Measurements from ENCODE around the gene SORCS2. TPM values are rescaled to one million over a fixed set of nuclear protein-coding genes. Genes with fewer than 3 reads are reported as not detected.

The SORCS2 gene
- total RNA-seq, 1 experiment from 2014 or later: not detected

DNA sequence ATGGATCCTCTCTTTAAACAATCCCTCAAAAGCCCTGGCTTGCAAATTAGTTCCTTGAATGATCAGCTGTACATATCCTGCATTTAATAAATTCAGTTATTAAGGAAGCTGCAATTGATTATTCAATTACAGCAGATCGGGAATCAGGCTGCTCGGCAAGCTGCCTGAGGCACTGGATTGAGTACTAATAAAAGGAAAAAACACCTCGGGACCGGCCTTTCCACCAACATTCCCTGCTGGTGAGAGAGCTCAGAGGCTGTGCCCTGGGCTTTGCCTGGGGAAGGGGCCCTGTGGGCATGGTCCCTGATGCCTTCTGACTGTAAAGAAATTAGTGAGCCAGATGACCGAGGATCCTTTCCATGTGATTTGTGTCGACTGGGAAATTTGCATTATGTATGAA lies 69.2 kb downstream of the SORCS2 start:
- ChIA-PET POLR2A (no interaction called here), CTCF (interaction anchor here (0.7 kb wide), 1 partner anchor 24 kb away, joined by 3 read pairs; no protein-coding TSS in a partner anchor)
- no peak for TF ChIP-seq CTCF (IDR thresholded peaks at IDR 0.05; ENCODE audit: unreplicated experiment)
- H3K27me3 Mint-ChIP-seq (ENCODE audit: insufficient read depth, unreplicated experiment): peaks cover 22% of the 10 kb centered on the region
- no TSS peak for BruUV-seq (replicated peaks)
- H3K9me3 Mint-ChIP-seq (ENCODE audit: unreplicated experiment): no peaks in the 10 kb centered on the region
- H3K4me1 Mint-ChIP-seq (ENCODE audit: insufficient read depth, unreplicated experiment): peaks cover 5% of the 10 kb centered on the region
- H3K4me3 Mint-ChIP-seq (ENCODE audit: unreplicated experiment): no peak overlapping the region
- DNase-seq (ENCODE audit: unreplicated experiment): no peak
- intact Hi-C loops (cut with micrococcal nuclease): no loop called here
- no peaks in the 10 kb centered on the region for H3K36me3 Mint-ChIP-seq (ENCODE audit: insufficient read depth, unreplicated experiment)
- H3K27ac Mint-ChIP-seq (ENCODE audit: low read depth, unreplicated experiment): no peak overlapping the region

DNA sequence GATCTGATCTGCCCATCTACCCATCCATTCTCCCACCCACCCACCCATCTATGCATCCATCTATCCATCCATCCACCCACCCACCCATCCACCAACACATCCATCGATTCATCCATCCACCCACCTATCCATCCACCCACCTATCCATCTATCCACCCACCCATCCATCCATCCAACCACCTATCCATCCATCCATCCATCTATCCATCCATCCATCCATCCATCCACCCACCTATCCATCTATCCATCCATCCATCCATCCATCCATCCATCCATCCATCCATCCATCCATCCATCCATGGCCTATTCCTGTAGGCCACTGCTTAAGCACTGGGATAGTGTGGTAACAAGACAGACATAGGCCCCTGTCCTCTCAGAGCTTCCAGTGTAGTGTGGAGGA lies 69.8 kb downstream of the SORCS2 start:
- no peak overlapping the region for H3K4me3 Mint-ChIP-seq (ENCODE audit: unreplicated experiment)
- intact Hi-C loops (cut with micrococcal nuclease): no loop called here
- H3K9me3 Mint-ChIP-seq (ENCODE audit: unreplicated experiment): no peaks in the 10 kb centered on the region
- peaks cover 22% of the 10 kb centered on the region for H3K27me3 Mint-ChIP-seq (ENCODE audit: insufficient read depth, unreplicated experiment)
- ChIA-PET POLR2A (no interaction called here), CTCF (interaction anchor here (0.7 kb wide), 1 partner anchor 25 kb away, joined by 3 read pairs; no protein-coding TSS in a partner anchor)
- TF ChIP-seq CTCF (IDR thresholded peaks at IDR 0.05; ENCODE audit: unreplicated experiment): no peak
- H3K36me3 Mint-ChIP-seq (ENCODE audit: insufficient read depth, unreplicated experiment): no peaks in the 10 kb centered on the region
- no TSS peak for BruUV-seq (replicated peaks)
- peaks cover 6% of the 10 kb centered on the region for H3K4me1 Mint-ChIP-seq (ENCODE audit: insufficient read depth, unreplicated experiment)
- no peak overlapping the region for H3K27ac Mint-ChIP-seq (ENCODE audit: low read depth, unreplicated experiment)
- no peak for DNase-seq (ENCODE audit: unreplicated experiment)

GRCh38 chr4:7263166-7263565 lies 70.8 kb downstream of the SORCS2 start:
- Mint-ChIP-seq H3K4me3 (ENCODE audit: unreplicated experiment) (no peak overlapping the region), H3K27ac (ENCODE audit: low read depth, unreplicated experiment) (no peak overlapping the region), H3K4me1 (ENCODE audit: insufficient read depth, unreplicated experiment) (peaks cover 6% of the 10 kb centered on the region), H3K9me3 (ENCODE audit: unreplicated experiment) (no peaks in the 10 kb centered on the region), H3K27me3 (ENCODE audit: insufficient read depth, unreplicated experiment) (peaks cover 22% of the 10 kb centered on the region), H3K36me3 (ENCODE audit: insufficient read depth, unreplicated experiment) (no peaks in the 10 kb centered on the region)
- TF ChIP-seq CTCF (IDR thresholded peaks at IDR 0.05; ENCODE audit: unreplicated experiment): no peak
- CTCF ChIA-PET: no interaction called here
- intact Hi-C loops (cut with micrococcal nuclease): no loop called here
- no TSS peak for BruUV-seq (replicated peaks)
- DNase-seq (ENCODE audit: unreplicated experiment): no peak
- POLR2A ChIA-PET: no interaction called here

DNA sequence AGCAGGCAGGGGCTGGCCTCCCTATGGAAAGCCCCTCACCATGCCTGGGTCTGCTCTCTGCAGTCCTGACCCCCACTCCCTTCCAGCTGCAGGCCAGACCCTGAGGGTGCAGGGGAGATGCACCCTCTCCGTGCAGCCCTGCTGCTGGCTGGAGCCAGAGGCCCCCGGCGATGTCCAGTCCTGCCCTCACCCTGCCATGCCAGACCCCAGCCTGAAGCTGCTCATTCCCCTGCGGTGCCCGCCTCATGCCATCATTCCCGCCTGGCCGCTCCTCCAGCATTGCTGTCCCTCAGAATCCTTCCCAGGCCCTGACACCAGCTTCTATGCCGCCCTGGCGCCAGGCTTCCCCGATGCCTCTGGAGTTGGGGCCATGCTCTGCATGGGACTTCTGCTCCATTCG lies 72.4 kb downstream of the SORCS2 start:
- no peak overlapping the region for H3K4me3 Mint-ChIP-seq (ENCODE audit: unreplicated experiment)
- H3K4me1 Mint-ChIP-seq (ENCODE audit: insufficient read depth, unreplicated experiment): peaks cover 6% of the 10 kb centered on the region
- H3K27me3 Mint-ChIP-seq (ENCODE audit: insufficient read depth, unreplicated experiment): peaks cover 13% of the 10 kb centered on the region
- no TSS peak for BruUV-seq (replicated peaks)
- ChIA-PET CTCF (no interaction called here), POLR2A (no interaction called here)
- no peaks in the 10 kb centered on the region for H3K9me3 Mint-ChIP-seq (ENCODE audit: unreplicated experiment)
- TF ChIP-seq CTCF (IDR thresholded peaks at IDR 0.05; ENCODE audit: unreplicated experiment): no peak
- DNase-seq (ENCODE audit: unreplicated experiment): no peak
- no peak overlapping the region for H3K27ac Mint-ChIP-seq (ENCODE audit: low read depth, unreplicated experiment)
- no peaks in the 10 kb centered on the region for H3K36me3 Mint-ChIP-seq (ENCODE audit: insufficient read depth, unreplicated experiment)
- intact Hi-C loops (cut with micrococcal nuclease): no loop called here

All from MCF 10A (cell line).